ENCODE measurements around the gene DUSP28.

The DUSP28 gene

GRCh38 chr2:240576036-240576435 is 15.9 kb downstream of the DUSP28 start:
- H3K36me3 ChIP-seq (ENCODE audit: insufficient read depth, low read length): peaks cover 40% of the 10 kb centered on the region
- no peak overlapping the region for H3K4me3 ChIP-seq (ENCODE audit: low read depth, low read length, poor library complexity, severe bottlenecking)
- H3K4me2 ChIP-seq (ENCODE audit: low read length): no peak overlapping the region
- no peaks in the 10 kb centered on the region for H3K9me2 ChIP-seq (ENCODE audit: low read depth, low read length)
- H3K9ac ChIP-seq (ENCODE audit: low read length): no peak overlapping the region
- no peak overlapping the region for H3K27ac ChIP-seq (ENCODE audit: low read depth, low read length, poor library complexity, severe bottlenecking)
- no peaks in the 10 kb centered on the region for H3K9me3 ChIP-seq (ENCODE audit: low read length)
- H3K79me2 ChIP-seq (ENCODE audit: insufficient read depth, low read length): no peaks in the 10 kb centered on the region
- TF ChIP-seq, protein P1, sequence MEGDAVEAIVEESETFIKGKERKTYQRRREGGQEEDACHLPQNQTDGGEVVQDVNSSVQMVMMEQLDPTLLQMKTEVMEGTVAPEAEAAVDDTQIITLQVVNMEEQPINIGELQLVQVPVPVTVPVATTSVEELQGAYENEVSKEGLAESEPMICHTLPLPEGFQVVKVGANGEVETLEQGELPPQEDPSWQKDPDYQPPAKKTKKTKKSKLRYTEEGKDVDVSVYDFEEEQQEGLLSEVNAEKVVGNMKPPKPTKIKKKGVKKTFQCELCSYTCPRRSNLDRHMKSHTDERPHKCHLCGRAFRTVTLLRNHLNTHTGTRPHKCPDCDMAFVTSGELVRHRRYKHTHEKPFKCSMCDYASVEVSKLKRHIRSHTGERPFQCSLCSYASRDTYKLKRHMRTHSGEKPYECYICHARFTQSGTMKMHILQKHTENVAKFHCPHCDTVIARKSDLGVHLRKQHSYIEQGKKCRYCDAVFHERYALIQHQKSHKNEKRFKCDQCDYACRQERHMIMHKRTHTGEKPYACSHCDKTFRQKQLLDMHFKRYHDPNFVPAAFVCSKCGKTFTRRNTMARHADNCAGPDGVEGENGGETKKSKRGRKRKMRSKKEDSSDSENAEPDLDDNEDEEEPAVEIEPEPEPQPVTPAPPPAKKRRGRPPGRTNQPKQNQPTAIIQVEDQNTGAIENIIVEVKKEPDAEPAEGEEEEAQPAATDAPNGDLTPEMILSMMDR (IDR thresholded peaks at IDR 0.05; ENCODE audit: low read length): no peak
- no peak for TF ChIP-seq EZH2 (IDR thresholded peaks at IDR 0.05; ENCODE audit: borderline replicate concordance, low read length)
- H4K20me1 ChIP-seq (ENCODE audit: insufficient read depth, low read length): no peaks in the 10 kb centered on the region
- peaks cover 25% of the 10 kb centered on the region for H3K4me1 ChIP-seq (ENCODE audit: insufficient read depth, low read length, severe bottlenecking)
- no peaks in the 10 kb centered on the region for H3F3A ChIP-seq (ENCODE audit: insufficient read depth, low read length)
- no peak overlapping the region for H2AFZ ChIP-seq (ENCODE audit: low read length)
- H3K27me3 ChIP-seq (ENCODE audit: insufficient read depth, low read length): no peaks in the 10 kb centered on the region

- H3K79me2 ChIP-seq (ENCODE audit: insufficient read depth, low read length): no peaks in the 10 kb centered on the region
- H3K27me3 ChIP-seq (ENCODE audit: insufficient read depth, low read length): no peaks in the 10 kb centered on the region
- H3K4me2 ChIP-seq (ENCODE audit: low read length): no peak overlapping the region
- no peak overlapping the region for H3K27ac ChIP-seq (ENCODE audit: low read depth, low read length, poor library complexity, severe bottlenecking)
- H3K4me1 ChIP-seq (ENCODE audit: insufficient read depth, low read length, severe bottlenecking): peaks cover 29% of the 10 kb centered on the region
- no peak overlapping the region for H3K4me3 ChIP-seq (ENCODE audit: low read depth, low read length, poor library complexity, severe bottlenecking)
- no peak overlapping the region for H2AFZ ChIP-seq (ENCODE audit: low read length)
- H3K9me3 ChIP-seq (ENCODE audit: low read length): no peaks in the 10 kb centered on the region
- TF ChIP-seq, protein P1 (IDR thresholded peaks at IDR 0.05; ENCODE audit: low read length): no peak
- no peak for TF ChIP-seq EZH2 (IDR thresholded peaks at IDR 0.05; ENCODE audit: borderline replicate concordance, low read length)
- H4K20me1 ChIP-seq (ENCODE audit: insufficient read depth, low read length): no peaks in the 10 kb centered on the region
- peaks cover 40% of the 10 kb centered on the region for H3K36me3 ChIP-seq (ENCODE audit: insufficient read depth, low read length)
- no peaks in the 10 kb centered on the region for H3F3A ChIP-seq (ENCODE audit: insufficient read depth, low read length)
- no peak overlapping the region for H3K9ac ChIP-seq (ENCODE audit: low read length)
- no peaks in the 10 kb centered on the region for H3K9me2 ChIP-seq (ENCODE audit: low read depth, low read length)
Observed at GRCh38 chr2:240576436-240577205, 16.5 kb downstream of the DUSP28 start.

- peaks cover 40% of the 10 kb centered on the region for H3K36me3 ChIP-seq (ENCODE audit: insufficient read depth, low read length)
- H3K9me2 ChIP-seq (ENCODE audit: low read depth, low read length): no peaks in the 10 kb centered on the region
- H3K4me2 ChIP-seq (ENCODE audit: low read length): no peak overlapping the region
- no peaks in the 10 kb centered on the region for H3F3A ChIP-seq (ENCODE audit: insufficient read depth, low read length)
- no peaks in the 10 kb centered on the region for H3K27me3 ChIP-seq (ENCODE audit: insufficient read depth, low read length)
- H3K9me3 ChIP-seq (ENCODE audit: low read length): no peaks in the 10 kb centered on the region
- no peaks in the 10 kb centered on the region for H4K20me1 ChIP-seq (ENCODE audit: insufficient read depth, low read length)
- H3K9ac ChIP-seq (ENCODE audit: low read length): no peak overlapping the region
- H3K79me2 ChIP-seq (ENCODE audit: insufficient read depth, low read length): no peaks in the 10 kb centered on the region
- no peak overlapping the region for H2AFZ ChIP-seq (ENCODE audit: low read length)
- no peak overlapping the region for H3K27ac ChIP-seq (ENCODE audit: low read depth, low read length, poor library complexity, severe bottlenecking)
- peaks cover 29% of the 10 kb centered on the region for H3K4me1 ChIP-seq (ENCODE audit: insufficient read depth, low read length, severe bottlenecking)
- TF ChIP-seq, protein P1 (IDR thresholded peaks at IDR 0.05; ENCODE audit: low read length): no peak
- no peak for TF ChIP-seq EZH2 (IDR thresholded peaks at IDR 0.05; ENCODE audit: borderline replicate concordance, low read length)
- H3K4me3 ChIP-seq (ENCODE audit: low read depth, low read length, poor library complexity, severe bottlenecking): no peak overlapping the region
Observed at GRCh38 chr2:240577281-240578109, 17.3 kb downstream of the DUSP28 start.

Measured in OCI-LY1 (cell line).